Prostate gland (tissue), 2 donors: ENCODE results near the gene FAAH. TPM values are rescaled to one million over a fixed set of nuclear protein-coding genes. Genes with fewer than 3 reads are reported as not detected.

Experiments
- DNase-seq: peaks from one replicate; pipeline ENCODE4 v3.0.0-alpha.2; 2019; ENCODE audit warnings: low spot score
- H3K27ac ChIP-seq, 2 donors: fragments of 200-600 bp; sonication (generic); 2 replicates each; pipeline ENCODE4 v1.5.1; 2017 to 2019
- H3K27me3 ChIP-seq: fragments of 200-600 bp; sonication (generic); replicated peaks from 2 replicates; pipeline ENCODE4 v1.5.1; 2019; ENCODE audit not compliant: insufficient read depth
- H3K36me3 ChIP-seq, 2 donors: fragments of 200-600 bp; sonication (generic); 1 replicate in 1 of 2; 2 replicates in 1 of 2; pipeline versions ENCODE4 v1.5.1 to v1.8.1; 2017 to 2019
- H3K4me1 ChIP-seq: fragments of 200-600 bp; sonication (generic); replicated peaks from 2 replicates; pipeline ENCODE4 v1.5.1; 2019
- H3K4me3 ChIP-seq, 2 donors: fragments of 200-600 bp; sonication (generic); 2 replicates each; pipeline ENCODE4 v1.5.1; 2017 to 2019
- H3K9me3 ChIP-seq: fragments of 200-600 bp; sonication (generic); 2 replicates; pipeline ENCODE4 v1.5.1; 2017
- POLR2A ChIP-seq: fragments of 450-650 bp; IDR thresholded peaks from one replicate; pipeline ENCODE4 v1.6.1; 2016; ENCODE audit warnings: antibody characterized with exemption, mild to moderate bottlenecking
- POLR2AphosphoS5 ChIP-seq: sonication (generic); formaldehyde crosslinking; IDR thresholded peaks from one replicate; pipeline ENCODE4 v1.6.1; 2017; ENCODE audit warnings: antibody characterized with exemption
- WGBS: methylation state at CpG from one replicate; pipeline ENCODE4 v1.1.5; 2018; 5-methylcytosine and 5-hydroxymethylcytosine counted together
- intact Hi-C: fragments of 100-400 bp; cut with DNase I; formaldehyde crosslinking; loops from one replicate; pipeline ENCODE4 v1.14.2; 2022
- total RNA-seq, 2 donors: library from RNA; depleted of rRNA; stranded (reverse); fragments of >200 nt; gene quantifications; one replicate each; pipeline ENCODE4 v1.1.0, GENCODE V29; 2016
- TF ChIP-seq, protein P1 (sequence below), 4 experiments: fragments of 200-600 bp in 2 of 4; fragments of 450-650 bp in 2 of 4; sonication (generic) in 2 of 4; IDR thresholded peaks; 1 replicate in 3 of 4; 2 replicates in 1 of 4; pipeline ENCODE4 v1.5.1; 2016 to 2019; ENCODE audit warnings: antibody characterized with exemption in 4 of 4, mild to moderate bottlenecking in 2 of 4, moderate library complexity in 2 of 4

Gene FAAH
- total RNA-seq, 2 donors from 2014 or later = 122 to 264 TPM

DNA sequence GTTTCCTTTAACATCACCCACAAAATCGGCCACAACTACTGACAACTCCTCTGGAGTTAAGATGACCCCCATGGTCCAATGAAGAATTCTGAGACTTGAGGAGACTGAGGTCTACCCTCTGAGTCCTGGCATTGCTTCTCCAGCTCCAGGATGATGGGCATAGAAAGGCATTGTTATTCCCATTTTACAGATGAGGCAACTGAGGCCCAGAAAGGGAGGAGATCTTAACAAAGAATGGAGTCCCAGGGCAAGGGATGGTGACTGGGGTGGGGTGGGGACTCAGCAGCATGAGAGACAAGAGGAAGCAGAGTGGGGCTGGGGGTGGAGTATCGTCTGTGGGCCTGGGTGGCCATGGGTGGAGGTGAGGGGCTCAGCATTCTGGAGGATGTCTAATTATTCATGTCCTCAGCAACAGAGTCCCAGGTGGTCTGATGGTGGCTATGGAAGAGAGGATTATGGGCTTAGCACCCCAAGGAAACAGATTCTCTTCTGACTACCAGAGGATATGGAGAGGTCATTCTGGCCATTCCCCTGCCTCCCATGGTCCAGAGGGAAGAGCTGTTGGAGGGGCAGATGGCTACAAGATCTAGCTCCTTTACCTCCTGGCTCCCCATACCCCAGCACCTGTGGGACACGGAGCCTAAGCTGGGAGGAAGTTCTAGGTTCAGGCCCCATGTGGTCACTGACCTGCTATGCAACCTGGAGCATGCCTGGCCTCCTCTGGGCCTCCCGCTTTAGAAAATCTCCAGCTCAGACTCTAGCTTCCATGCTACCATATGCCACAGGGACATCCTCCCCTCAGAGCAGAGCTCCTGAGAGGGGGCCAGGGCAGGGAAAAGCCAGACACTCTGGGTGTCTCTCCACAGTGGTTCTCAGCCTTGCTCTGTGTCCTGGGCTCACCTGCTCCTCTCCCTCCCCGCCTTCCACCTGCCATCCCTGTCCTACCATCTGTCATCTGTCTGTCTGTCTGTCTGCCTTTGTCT, 58.1 kb downstream of the FAAH start:
- Histone ChIP-seq H3K27me3 (no peaks in the 10 kb centered on the region), H3K4me1 (no peaks in the 10 kb centered on the region), H3K9me3 (no peaks in the 10 kb centered on the region), H3K27ac (no peak overlapping the region), H3K4me3 (no peak overlapping the region), H3K36me3 (no peaks in the 10 kb centered on the region)
- no peak for TF ChIP-seq POLR2AphosphoS5
- TF ChIP-seq, protein P1, sequence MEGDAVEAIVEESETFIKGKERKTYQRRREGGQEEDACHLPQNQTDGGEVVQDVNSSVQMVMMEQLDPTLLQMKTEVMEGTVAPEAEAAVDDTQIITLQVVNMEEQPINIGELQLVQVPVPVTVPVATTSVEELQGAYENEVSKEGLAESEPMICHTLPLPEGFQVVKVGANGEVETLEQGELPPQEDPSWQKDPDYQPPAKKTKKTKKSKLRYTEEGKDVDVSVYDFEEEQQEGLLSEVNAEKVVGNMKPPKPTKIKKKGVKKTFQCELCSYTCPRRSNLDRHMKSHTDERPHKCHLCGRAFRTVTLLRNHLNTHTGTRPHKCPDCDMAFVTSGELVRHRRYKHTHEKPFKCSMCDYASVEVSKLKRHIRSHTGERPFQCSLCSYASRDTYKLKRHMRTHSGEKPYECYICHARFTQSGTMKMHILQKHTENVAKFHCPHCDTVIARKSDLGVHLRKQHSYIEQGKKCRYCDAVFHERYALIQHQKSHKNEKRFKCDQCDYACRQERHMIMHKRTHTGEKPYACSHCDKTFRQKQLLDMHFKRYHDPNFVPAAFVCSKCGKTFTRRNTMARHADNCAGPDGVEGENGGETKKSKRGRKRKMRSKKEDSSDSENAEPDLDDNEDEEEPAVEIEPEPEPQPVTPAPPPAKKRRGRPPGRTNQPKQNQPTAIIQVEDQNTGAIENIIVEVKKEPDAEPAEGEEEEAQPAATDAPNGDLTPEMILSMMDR (IDR thresholded peaks at IDR 0.05) = no peak
- TF ChIP-seq POLR2A = no peak
- WGBS = 80% methylated on average over 5 of the region's 5 CpGs
- no peak for DNase-seq
- intact Hi-C loops = no loop called here

- H3K9me3 ChIP-seq = no peaks in the 10 kb centered on the region
- H3K27me3 ChIP-seq = no peaks in the 10 kb centered on the region
- no peaks in the 10 kb centered on the region for H3K4me1 ChIP-seq
- no peak for DNase-seq
- intact Hi-C loops = no loop called here
- TF ChIP-seq POLR2AphosphoS5 = no peak
- no peak for TF ChIP-seq POLR2A
- TF ChIP-seq, protein P1 (IDR thresholded peaks at IDR 0.05) = no peak
- WGBS = 73% methylated on average over 15 of the region's 15 CpGs
- no peak overlapping the region for H3K27ac ChIP-seq
- H3K4me3 ChIP-seq = no peak overlapping the region
- no peaks in the 10 kb centered on the region for H3K36me3 ChIP-seq
These were observed 58.8 kb downstream of the FAAH start for GRCh38 chr1:46452931-46453325.

- Histone ChIP-seq H3K4me1 (no peaks in the 10 kb centered on the region), H3K36me3 (no peaks in the 10 kb centered on the region), H3K9me3 (no peaks in the 10 kb centered on the region), H3K4me3 (no peak overlapping the region), H3K27me3 (no peaks in the 10 kb centered on the region), H3K27ac (no peak overlapping the region)
- TF ChIP-seq POLR2AphosphoS5 = no peak
- TF ChIP-seq, protein P1 (IDR thresholded peaks at IDR 0.05) = no peak
- intact Hi-C loops = no loop called here
- WGBS = 67% methylated on average over 4 of the region's 4 CpGs
- DNase-seq = no peak
These were observed 59.3 kb downstream of the FAAH start for GRCh38 chr1:46453449-46453848.

- H3K4me3 ChIP-seq = no peak overlapping the region
- no peaks in the 10 kb centered on the region for H3K27me3 ChIP-seq
- intact Hi-C loops = no loop called here
- no peaks in the 10 kb centered on the region for H3K9me3 ChIP-seq
- DNase-seq = no peak
- TF ChIP-seq, protein P1 (IDR thresholded peaks at IDR 0.05) = no peak
- no peak for TF ChIP-seq POLR2AphosphoS5
- TF ChIP-seq POLR2A = no peak
- H3K27ac ChIP-seq = no peak overlapping the region
- no peaks in the 10 kb centered on the region for H3K4me1 ChIP-seq
- no peaks in the 10 kb centered on the region for H3K36me3 ChIP-seq
- 87% methylated on average over 27 of the region's 27 CpGs for WGBS
These were observed 61.8 kb downstream of the FAAH start for GRCh38 chr1:46455951-46456350.
